ENCODE results near the gene HCFC1R1. TPM values are rescaled to one million over a fixed set of nuclear protein-coding genes. Genes with fewer than 3 reads are reported as not detected.

HCFC1R1 gene
- total and polyA plus RNA-seq, 4 donors: 88.5 to 303 (median 199) TPM

DNA sequence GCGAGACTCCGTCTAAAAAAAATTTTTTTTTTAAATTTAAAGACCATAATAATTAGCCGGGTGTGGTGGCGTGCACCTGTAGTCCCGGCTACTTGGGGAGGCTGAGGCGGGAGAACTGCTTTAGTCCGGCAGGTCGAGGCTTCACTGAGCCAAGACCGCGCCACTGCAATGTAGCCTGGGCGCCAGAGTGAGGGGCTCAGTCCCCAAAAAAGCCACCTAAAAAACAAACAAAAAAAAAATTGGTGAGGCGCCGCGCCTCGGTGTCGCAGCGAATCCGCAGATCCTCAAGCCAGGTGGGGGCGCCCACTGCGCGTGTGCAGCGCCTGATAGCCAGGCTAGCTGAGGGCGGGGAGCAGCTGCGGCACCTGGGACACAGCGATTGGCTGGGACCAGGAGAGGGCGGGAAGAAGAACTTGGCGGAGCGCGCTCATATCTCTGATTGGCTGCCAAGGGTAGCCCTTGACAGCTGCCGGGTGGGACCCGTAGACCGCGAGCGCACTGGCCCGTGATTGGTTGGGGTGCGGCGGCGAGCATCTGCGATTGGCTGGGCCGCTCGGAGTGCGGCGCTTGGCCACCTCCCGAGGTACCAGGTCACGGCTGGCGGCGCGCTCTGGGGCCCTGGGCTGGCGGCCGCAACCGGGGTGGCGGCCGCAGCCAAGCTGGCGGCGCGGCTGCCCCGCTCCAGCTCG, 20.0 kb downstream of the HCFC1R1 start:
- 8 to 11% methylated on average over 42 to 58 of the region's 58 CpGs for WGBS, 2 donors
- Histone ChIP-seq H3K27ac (ENCODE audit: low read depth in 1 of 2, low read length in 2 of 2) (no peak overlapping the region), H3K36me3 (ENCODE audit: control insufficient read depth in 1 of 2, insufficient read depth in 2 of 2, low read length in 1 of 2) (no peaks in the 10 kb centered on the region), H3K4me1 (ENCODE audit: control insufficient read depth in 1 of 2, insufficient read depth in 2 of 2, low read length in 2 of 2) (no peaks in the 10 kb centered on the region), H3K27me3 (ENCODE audit: control insufficient read depth in 1 of 2, insufficient read depth in 2 of 2, low read length in 1 of 2) (no peaks in the 10 kb centered on the region), H3K9me3 (ENCODE audit: control insufficient read depth, low read length) (no peaks in the 10 kb centered on the region), H3K4me3 (ENCODE audit: low read length in 2 of 2) (peak overlapping the region in 1 of 2 donors; percentile 36)
- DNase-seq (peak; percentile 98), ATAC-seq (ENCODE audit: low FRiP score) (peak; percentile 99)
- intact Hi-C loops (cut with DNase I): no loop called here

GRCh38 chr16:3001316-3001715, 22.4 kb downstream of the HCFC1R1 start:
- Histone ChIP-seq H3K4me1 (ENCODE audit: control insufficient read depth in 1 of 2, insufficient read depth in 2 of 2, low read length in 2 of 2) (no peaks in the 10 kb centered on the region), H3K36me3 (ENCODE audit: control insufficient read depth in 1 of 2, insufficient read depth in 2 of 2, low read length in 1 of 2) (no peaks in the 10 kb centered on the region), H3K27ac (ENCODE audit: low read depth in 1 of 2, low read length in 2 of 2) (no peak overlapping the region), H3K9me3 (ENCODE audit: control insufficient read depth, low read length) (no peaks in the 10 kb centered on the region), H3K27me3 (ENCODE audit: control insufficient read depth in 1 of 2, insufficient read depth in 2 of 2, low read length in 1 of 2) (no peaks in the 10 kb centered on the region), H3K4me3 (ENCODE audit: low read length in 2 of 2) (no peak overlapping the region)
- intact Hi-C loops (cut with DNase I): no loop called here
- ATAC-seq (ENCODE audit: low FRiP score) (no peak), DNase-seq (no peak)
- WGBS, 2 donors: 76 to 80% methylated on average over 12 of the region's 12 CpGs

- no peaks in the 10 kb centered on the region for H3K36me3 ChIP-seq (ENCODE audit: control insufficient read depth in 1 of 2, insufficient read depth in 2 of 2, low read length in 1 of 2)
- 80 to 89% methylated on average over 4 of the region's 4 CpGs for WGBS, 2 donors
- intact Hi-C loops (cut with DNase I): no loop called here
- H3K9me3 ChIP-seq (ENCODE audit: control insufficient read depth, low read length): no peaks in the 10 kb centered on the region
- ATAC-seq (ENCODE audit: low FRiP score): no peak
- H3K27me3 ChIP-seq (ENCODE audit: control insufficient read depth in 1 of 2, insufficient read depth in 2 of 2, low read length in 1 of 2): no peaks in the 10 kb centered on the region
- H3K27ac ChIP-seq (ENCODE audit: low read depth in 1 of 2, low read length in 2 of 2): no peak overlapping the region
- no peak for DNase-seq
- H3K4me3 ChIP-seq (ENCODE audit: low read length in 2 of 2): no peak overlapping the region
- no peaks in the 10 kb centered on the region for H3K4me1 ChIP-seq (ENCODE audit: control insufficient read depth in 1 of 2, insufficient read depth in 2 of 2, low read length in 2 of 2)
Measured at GRCh38 chr16:3000540-3000939, 23.2 kb downstream of the HCFC1R1 start.

GRCh38 chr16:2999929-3000328, 23.8 kb downstream of the HCFC1R1 start:
- no peaks in the 10 kb centered on the region for H3K27me3 ChIP-seq (ENCODE audit: control insufficient read depth in 1 of 2, insufficient read depth in 2 of 2, low read length in 1 of 2)
- no peak for ATAC-seq (ENCODE audit: low FRiP score)
- no peak overlapping the region for H3K4me3 ChIP-seq (ENCODE audit: low read length in 2 of 2)
- 88 to 91% methylated on average over 5 to 6 of the region's 6 CpGs for WGBS, 2 donors
- H3K36me3 ChIP-seq (ENCODE audit: control insufficient read depth in 1 of 2, insufficient read depth in 2 of 2, low read length in 1 of 2): no peaks in the 10 kb centered on the region
- no peak overlapping the region for H3K27ac ChIP-seq (ENCODE audit: low read depth in 1 of 2, low read length in 2 of 2)
- intact Hi-C loops (cut with DNase I): no loop called here
- H3K9me3 ChIP-seq (ENCODE audit: control insufficient read depth, low read length): no peaks in the 10 kb centered on the region
- DNase-seq: no peak
- H3K4me1 ChIP-seq (ENCODE audit: control insufficient read depth in 1 of 2, insufficient read depth in 2 of 2, low read length in 2 of 2): no peaks in the 10 kb centered on the region

- no peak overlapping the region for H3K4me3 ChIP-seq (ENCODE audit: low read length in 2 of 2)
- intact Hi-C loops (cut with DNase I): no loop called here
- no peaks in the 10 kb centered on the region for H3K9me3 ChIP-seq (ENCODE audit: control insufficient read depth, low read length)
- ATAC-seq (ENCODE audit: low FRiP score) (no peak), DNase-seq (no peak)
- no peaks in the 10 kb centered on the region for H3K4me1 ChIP-seq (ENCODE audit: control insufficient read depth in 1 of 2, insufficient read depth in 2 of 2, low read length in 2 of 2)
- H3K27me3 ChIP-seq (ENCODE audit: control insufficient read depth in 1 of 2, insufficient read depth in 2 of 2, low read length in 1 of 2): no peaks in the 10 kb centered on the region
- 74 to 81% methylated on average over 13 of the region's 13 CpGs for WGBS, 2 donors
- H3K36me3 ChIP-seq (ENCODE audit: control insufficient read depth in 1 of 2, insufficient read depth in 2 of 2, low read length in 1 of 2): no peaks in the 10 kb centered on the region
- no peak overlapping the region for H3K27ac ChIP-seq (ENCODE audit: low read depth in 1 of 2, low read length in 2 of 2)
Measured at GRCh38 chr16:2996298-2996697, 27.4 kb downstream of the HCFC1R1 start.

DNA sequence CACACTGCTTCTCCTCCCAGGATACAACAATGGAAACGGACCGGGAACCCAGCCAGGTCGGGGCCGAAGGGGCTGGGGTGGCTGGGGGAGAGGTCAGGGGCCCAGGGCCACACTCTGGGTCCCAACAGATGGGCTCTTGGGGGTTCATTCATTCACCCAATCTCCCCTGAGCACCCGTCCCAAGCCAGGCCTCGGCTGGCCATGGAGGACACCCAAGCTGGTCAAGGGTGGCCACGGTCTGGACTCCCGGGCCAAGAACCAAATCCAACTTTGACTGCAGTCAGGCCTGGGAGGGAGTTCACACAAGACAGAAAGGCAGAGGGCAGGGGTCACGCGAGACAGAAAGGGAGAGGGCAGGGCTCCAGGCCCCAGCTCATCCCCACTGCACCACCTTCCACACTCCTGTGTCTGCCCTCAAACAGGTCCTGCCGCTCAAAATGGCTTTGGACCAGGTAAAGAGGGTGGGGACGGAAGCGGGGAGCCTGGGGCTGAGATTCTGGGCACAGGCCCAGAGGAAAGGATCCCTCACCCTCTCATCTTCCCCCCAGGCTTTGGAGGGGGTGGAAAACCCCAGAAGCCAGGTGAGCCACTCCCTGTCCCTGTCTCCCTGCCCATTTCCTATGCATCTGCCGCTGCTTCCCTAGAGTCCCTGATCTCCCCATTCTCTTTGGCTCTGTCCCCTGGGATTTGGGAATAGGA, 31.2 kb downstream of the HCFC1R1 start:
- Histone ChIP-seq H3K9me3 (ENCODE audit: control insufficient read depth, low read length) (no peaks in the 10 kb centered on the region), H3K4me3 (ENCODE audit: low read length in 2 of 2) (no peak overlapping the region), H3K36me3 (ENCODE audit: control insufficient read depth in 1 of 2, insufficient read depth in 2 of 2, low read length in 1 of 2) (no peaks in the 10 kb centered on the region), H3K27me3 (ENCODE audit: control insufficient read depth in 1 of 2, insufficient read depth in 2 of 2, low read length in 1 of 2) (no peaks in the 10 kb centered on the region), H3K4me1 (ENCODE audit: control insufficient read depth in 1 of 2, insufficient read depth in 2 of 2, low read length in 2 of 2) (no peaks in the 10 kb centered on the region), H3K27ac (ENCODE audit: low read depth in 1 of 2, low read length in 2 of 2) (no peak overlapping the region)
- DNase-seq: no peak
- intact Hi-C loops (cut with DNase I): no loop called here
- no peak for ATAC-seq (ENCODE audit: low FRiP score)
- WGBS, 2 donors: 88 to 92% methylated on average over 14 of the region's 14 CpGs

GRCh38 chr16:2991566-2992261, 32.0 kb downstream of the HCFC1R1 start:
- no peaks in the 10 kb centered on the region for H3K4me1 ChIP-seq (ENCODE audit: control insufficient read depth in 1 of 2, insufficient read depth in 2 of 2, low read length in 2 of 2)
- H3K27me3 ChIP-seq (ENCODE audit: control insufficient read depth in 1 of 2, insufficient read depth in 2 of 2, low read length in 1 of 2): no peaks in the 10 kb centered on the region
- no peak overlapping the region for H3K4me3 ChIP-seq (ENCODE audit: low read length in 2 of 2)
- no peak overlapping the region for H3K27ac ChIP-seq (ENCODE audit: low read depth in 1 of 2, low read length in 2 of 2)
- ATAC-seq (ENCODE audit: low FRiP score): no peak
- H3K9me3 ChIP-seq (ENCODE audit: control insufficient read depth, low read length): no peaks in the 10 kb centered on the region
- 90 to 92% methylated on average over 12 of the region's 12 CpGs for WGBS, 2 donors
- H3K36me3 ChIP-seq (ENCODE audit: control insufficient read depth in 1 of 2, insufficient read depth in 2 of 2, low read length in 1 of 2): no peaks in the 10 kb centered on the region
- intact Hi-C loops (cut with DNase I): no loop called here
- DNase-seq: no peak

DNA sequence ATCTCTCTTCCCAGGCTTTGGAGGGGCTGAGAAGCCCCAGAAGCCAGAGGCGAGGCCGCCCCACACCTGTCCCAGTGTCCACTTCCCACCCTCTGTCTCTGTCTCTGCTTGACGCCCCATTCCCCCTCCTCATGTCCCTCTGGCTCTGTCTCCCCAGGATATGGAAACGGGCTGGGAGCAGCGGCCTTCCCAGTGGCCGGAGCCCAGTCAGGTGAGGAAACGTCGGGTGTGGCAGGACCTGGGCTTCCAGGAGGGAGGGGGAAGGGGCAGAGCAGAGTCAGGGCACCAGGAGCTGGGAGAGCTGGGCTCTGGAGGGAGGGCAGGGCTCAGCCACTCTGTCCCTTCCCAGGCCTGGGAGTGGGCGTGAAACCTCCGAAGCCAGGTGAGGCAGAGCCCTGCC, 32.9 kb downstream of the HCFC1R1 start:
- no peak overlapping the region for H3K4me3 ChIP-seq (ENCODE audit: low read length in 2 of 2)
- no peak for DNase-seq
- H3K27ac ChIP-seq (ENCODE audit: low read depth in 1 of 2, low read length in 2 of 2): no peak overlapping the region
- ATAC-seq (ENCODE audit: low FRiP score): no peak
- 71 to 74% methylated on average over 9 to 10 of the region's 10 CpGs for WGBS, 2 donors
- H3K27me3 ChIP-seq (ENCODE audit: control insufficient read depth in 1 of 2, insufficient read depth in 2 of 2, low read length in 1 of 2): no peaks in the 10 kb centered on the region
- H3K4me1 ChIP-seq (ENCODE audit: control insufficient read depth in 1 of 2, insufficient read depth in 2 of 2, low read length in 2 of 2): no peaks in the 10 kb centered on the region
- H3K9me3 ChIP-seq (ENCODE audit: control insufficient read depth, low read length): no peaks in the 10 kb centered on the region
- intact Hi-C loops (cut with DNase I): no loop called here
- no peaks in the 10 kb centered on the region for H3K36me3 ChIP-seq (ENCODE audit: control insufficient read depth in 1 of 2, insufficient read depth in 2 of 2, low read length in 1 of 2)

Data from aorta (tissue), 5 donors.